HepG2 (cell line): ENCODE results near the gene VPS54. TPM values are rescaled to one million over a fixed set of nuclear protein-coding genes. Genes with fewer than 3 reads are reported as not detected.

Experiments
- ASH2L ChIP-seq: fragments of 300-600, 200-600 bp; sonication (generic); IDR thresholded peaks from 2 replicates; pipeline ENCODE4 v1.7.0; 2017; ENCODE audit warnings: low read depth, mild to moderate bottlenecking, moderate library complexity, mixed read lengths, low read length; ENCODE audit not compliant: insufficient read length
- BHLHE40 ChIP-seq: IDR thresholded peaks from 2 replicates; pipeline ENCODE4 v1.6.1; 2011; ENCODE audit warnings: low read length, improper control_type of control experiment
- DPF2 ChIP-seq: sonication (generic); formaldehyde crosslinking; IDR thresholded peaks from 2 replicates; pipeline ENCODE4 v1.4.0; 2020; ENCODE audit warnings: mild to moderate bottlenecking, low read depth, missing genetic modification reagents, borderline replicate concordance
- DR1 ChIP-seq: sonication (generic); formaldehyde crosslinking; IDR thresholded peaks from 2 replicates; pipeline ENCODE4 v1.8.0; 2021; ENCODE audit warnings: mild to moderate bottlenecking, missing genetic modification reagents, inconsistent platforms
- HNRNPK ChIP-seq: fragments of 200-400 bp; formaldehyde crosslinking; IDR thresholded peaks from 2 replicates; pipeline ENCODE4 v1.6.1; 2018; ENCODE audit warnings: low read length, low read depth, moderate library complexity, mild to moderate bottlenecking; ENCODE audit not compliant: poor library complexity, severe bottlenecking
- KAT7 ChIP-seq: IDR thresholded peaks from 2 replicates; pipeline ENCODE4 v1.6.1; 2018; ENCODE audit warnings: borderline replicate concordance, missing compliant biosample characterization
- NBN ChIP-seq: fragments of 450-650 bp; conservative IDR thresholded peaks from 2 replicates; pipeline ENCODE4 v1.6.1; 2017
- NR2F1 ChIP-seq, 2 experiments: fragments of 450-650 bp in 1 of 2; formaldehyde crosslinking in 1 of 2; IDR thresholded peaks; 2 replicates each; pipeline versions ENCODE4 v1.5.0 to v1.6.1; 2016 to 2020; ENCODE audit warnings: mild to moderate bottlenecking in 1 of 2, missing compliant biosample characterization in 1 of 2, missing genetic modification reagents in 1 of 2, moderate library complexity in 1 of 2
- PAWR ChIP-seq: sonication (generic); formaldehyde crosslinking; IDR thresholded peaks from 2 replicates; pipeline ENCODE4 v1.4.0; 2020; ENCODE audit warnings: missing genetic modification reagents, mild to moderate bottlenecking, borderline replicate concordance
- PAX8 ChIP-seq: sonication (generic); formaldehyde crosslinking; IDR thresholded peaks from 2 replicates; pipeline ENCODE4 v1.8.0; 2022; ENCODE audit warnings: mild to moderate bottlenecking, missing genetic modification reagents, borderline replicate concordance
- RFX3 ChIP-seq: IDR thresholded peaks from 2 replicates; pipeline ENCODE4 v1.6.1; 2016; ENCODE audit warnings: missing biosample characterization, missing genetic modification reagents
- SATB2 ChIP-seq: sonication (generic); formaldehyde crosslinking; IDR thresholded peaks from 2 replicates; pipeline ENCODE4 v1.5.0; 2020; ENCODE audit warnings: missing genetic modification reagents
- SMC3 ChIP-seq: IDR thresholded peaks from 2 replicates; pipeline ENCODE4 v1.6.1; 2011; ENCODE audit warnings: low read length, improper control_type of control experiment
- TARDBP ChIP-seq: sonication (generic); formaldehyde crosslinking; IDR thresholded peaks from 2 replicates; pipeline ENCODE4 v1.8.0; 2022; ENCODE audit warnings: mild to moderate bottlenecking, missing genetic modification reagents
- TBX3 ChIP-seq: fragments of 450-650 bp; IDR thresholded peaks from 2 replicates; pipeline ENCODE4 v1.6.1; 2017; ENCODE audit warnings: antibody characterized with exemption, mild to moderate bottlenecking, inconsistent platforms, borderline replicate concordance
- TRIM24 ChIP-seq: sonication (generic); formaldehyde crosslinking; IDR thresholded peaks from 2 replicates; pipeline ENCODE4 v1.8.0; 2022; ENCODE audit warnings: mild to moderate bottlenecking, missing genetic modification reagents
- ZFYVE20 ChIP-seq: sonication (generic); formaldehyde crosslinking; IDR thresholded peaks from 2 replicates; pipeline ENCODE4 v1.8.0; 2023; ENCODE audit warnings: low read depth, mild to moderate bottlenecking, moderate library complexity, missing genetic modification reagents, borderline replicate concordance
- ZNF160 ChIP-seq: sonication (generic); formaldehyde crosslinking; IDR thresholded peaks from 2 replicates; pipeline ENCODE4 v1.8.0; 2022; ENCODE audit warnings: mild to moderate bottlenecking, inconsistent platforms, missing genetic modification reagents
- ZNF180 ChIP-seq: sonication (generic); formaldehyde crosslinking; IDR thresholded peaks from 2 replicates; pipeline ENCODE4 v1.4.0; 2020; ENCODE audit warnings: low read depth, missing genetic modification reagents, borderline replicate concordance
- ZNF460 ChIP-seq: sonication (generic); formaldehyde crosslinking; IDR thresholded peaks from 2 replicates; pipeline ENCODE4 v1.5.1; 2020; ENCODE audit warnings: missing genetic modification reagents, mild to moderate bottlenecking, borderline replicate concordance
- ZNF678 ChIP-seq: sonication (generic); formaldehyde crosslinking; IDR thresholded peaks from 2 replicates; pipeline ENCODE4 v1.4.0; 2020; ENCODE audit warnings: mild to moderate bottlenecking, missing genetic modification reagents
- polyA plus RNA-seq, 8 experiments: library from polyadenylated mRNA; depleted of rRNA in 3 of 8; stranded (reverse) in 7 of 8; unstranded in 1 of 8; fragments of >200 nt; fragmentation: Illumina TruSeq in 4 of 8; extraction: Trizol in 4 of 8; gene quantifications; 2 replicates each; pipeline versions ENCODE4 v1.2.1 to v1.2.3, GENCODE V29; 2011 to 2016; ENCODE audit warnings: low read depth in 4 of 8, missing spikeins in 1 of 8, mixed read lengths in 1 of 8; ENCODE audit not compliant: insufficient read depth in 1 of 8
- total RNA-seq, 5 experiments: library from RNA; depleted of rRNA; stranded (reverse); fragments of >200 nt; fragmentation: Illumina TruSeq; extraction: Trizol; gene quantifications; 2 replicates each; pipeline ENCODE4 v1.2.3, GENCODE V29; 2016; ENCODE audit warnings: low read depth in 1 of 5
- TF ChIP-seq, protein P1 (sequence below): IDR thresholded peaks from 2 replicates; pipeline ENCODE4 v1.6.1; 2016; ENCODE audit warnings: missing biosample characterization, missing genetic modification reagents, low read depth
- TF ChIP-seq, protein P2 (sequence below): sonication (generic); formaldehyde crosslinking; IDR thresholded peaks from 2 replicates; pipeline ENCODE4 v1.9.0; 2021; ENCODE audit warnings: missing genetic modification reagents, borderline replicate concordance
- TF ChIP-seq, protein P3 (sequence below), 2 experiments: sonication (generic) in 1 of 2; formaldehyde crosslinking in 1 of 2; IDR thresholded peaks; 2 replicates each; pipeline versions ENCODE4 v1.4.0 to v1.6.1; 2018 to 2020; ENCODE audit warnings: missing genetic modification reagents in 2 of 2, borderline replicate concordance in 1 of 2, low read depth in 1 of 2, mild to moderate bottlenecking in 1 of 2, missing biosample characterization in 1 of 2

VPS54 gene
- total and polyA plus RNA-seq, 2 of the 13 experiments (the other 11 are each of a cell fraction or from before 2014, with no cell fraction given): 64.7 to 77.5 TPM

DNA sequence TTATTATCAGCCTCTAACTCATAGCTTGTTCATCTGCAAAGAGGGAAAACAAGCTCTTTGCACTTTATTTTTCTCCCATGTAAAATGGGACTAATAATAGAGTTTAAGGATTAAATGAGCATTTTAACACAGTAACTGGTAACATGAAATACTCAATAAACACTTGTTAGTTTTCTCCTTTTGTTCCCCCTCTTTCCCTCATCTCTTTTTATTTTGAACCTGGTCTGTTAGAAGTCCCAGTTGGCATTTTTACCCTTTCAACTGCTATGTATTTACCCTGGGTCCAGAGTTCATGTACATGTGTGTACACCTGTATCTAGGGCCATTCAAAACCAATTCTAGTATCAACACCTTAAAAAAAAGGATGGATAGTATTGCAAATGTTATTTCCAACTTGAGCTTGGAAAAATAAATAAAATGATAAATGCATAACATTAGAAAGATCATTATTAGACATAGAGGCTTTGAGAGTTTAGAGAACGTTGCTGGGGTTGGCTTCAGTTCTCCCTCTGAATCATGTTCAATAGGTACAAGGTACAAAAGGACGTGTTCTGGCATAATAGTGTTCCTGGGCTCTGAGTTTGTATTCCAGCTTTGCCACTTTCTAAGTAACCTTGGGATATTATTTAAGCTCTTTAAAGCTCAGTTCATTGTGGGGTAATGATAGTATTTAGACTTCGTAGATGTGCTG, 5.2 kb upstream of the VPS54 start (continued):
- TF ChIP-seq NR2F1 (CRISPR knock-in tag; IDR thresholded peaks at IDR 0.05) (peak in 1 of 2 experiments; percentile 72; a peak in 2 of 4 replicates), RFX3 (CRISPR knock-in tag) (no peak), NBN (no peak), TBX3 (peak; percentile 63), ZNF678 (CRISPR knock-in tag) (no peak), SMC3 (no peak), DR1 (no peak), DPF2 (peak; percentile 75), ZNF180 (no peak), BHLHE40 (no peak), KAT7 (CRISPR knock-in tag) (no peak), HNRNPK (no peak), ZNF460 (CRISPR knock-in tag) (no peak), SATB2 (CRISPR knock-in tag) (no peak), PAX8 (CRISPR knock-in tag) (no peak), TRIM24 (CRISPR knock-in tag) (no peak), PAWR (no peak), ZNF160 (CRISPR knock-in tag) (no peak), ZFYVE20 (no peak), ASH2L (peak; percentile 100), TARDBP (CRISPR knock-in tag) (peak; percentile 47; the same call in 1 of the 2 replicates)
- TF ChIP-seq, protein P1, sequence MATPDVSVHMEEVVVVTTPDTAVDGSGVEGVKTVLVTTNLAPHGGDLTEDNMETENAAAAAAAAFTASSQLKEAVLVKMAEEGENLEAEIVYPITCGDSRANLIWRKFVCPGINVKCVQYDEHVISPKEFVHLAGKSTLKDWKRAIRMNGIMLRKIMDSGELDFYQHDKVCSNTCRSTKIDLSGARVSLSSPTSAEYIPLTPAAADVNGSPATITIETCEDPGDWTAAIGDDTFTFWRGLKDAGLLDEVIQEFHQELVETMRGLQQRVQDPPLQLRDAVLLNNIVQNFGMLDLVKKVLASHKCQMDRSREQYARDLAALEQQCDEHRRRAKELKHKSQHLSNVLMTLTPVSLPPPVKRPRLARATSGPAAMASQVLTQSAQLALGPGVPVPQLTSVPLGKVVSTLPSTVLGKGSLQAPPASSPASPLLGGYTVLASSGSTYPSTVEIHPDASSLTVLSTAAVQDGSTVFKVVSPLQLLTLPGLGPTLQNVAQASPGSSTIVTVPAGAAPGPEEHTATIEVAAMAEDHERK: 0 out of 2 replicates have a peak, but pooled peaks have one; percentile 38
- TF ChIP-seq, protein P2, sequence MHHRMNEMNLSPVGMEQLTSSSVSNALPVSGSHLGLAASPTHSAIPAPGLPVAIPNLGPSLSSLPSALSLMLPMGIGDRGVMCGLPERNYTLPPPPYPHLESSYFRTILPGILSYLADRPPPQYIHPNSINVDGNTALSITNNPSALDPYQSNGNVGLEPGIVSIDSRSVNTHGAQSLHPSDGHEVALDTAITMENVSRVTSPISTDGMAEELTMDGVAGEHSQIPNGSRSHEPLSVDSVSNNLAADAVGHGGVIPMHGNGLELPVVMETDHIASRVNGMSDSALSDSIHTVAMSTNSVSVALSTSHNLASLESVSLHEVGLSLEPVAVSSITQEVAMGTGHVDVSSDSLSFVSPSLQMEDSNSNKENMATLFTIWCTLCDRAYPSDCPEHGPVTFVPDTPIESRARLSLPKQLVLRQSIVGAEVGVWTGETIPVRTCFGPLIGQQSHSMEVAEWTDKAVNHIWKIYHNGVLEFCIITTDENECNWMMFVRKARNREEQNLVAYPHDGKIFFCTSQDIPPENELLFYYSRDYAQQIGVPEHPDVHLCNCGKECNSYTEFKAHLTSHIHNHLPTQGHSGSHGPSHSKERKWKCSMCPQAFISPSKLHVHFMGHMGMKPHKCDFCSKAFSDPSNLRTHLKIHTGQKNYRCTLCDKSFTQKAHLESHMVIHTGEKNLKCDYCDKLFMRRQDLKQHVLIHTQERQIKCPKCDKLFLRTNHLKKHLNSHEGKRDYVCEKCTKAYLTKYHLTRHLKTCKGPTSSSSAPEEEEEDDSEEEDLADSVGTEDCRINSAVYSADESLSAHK (CRISPR knock-in tag): no peak
- TF ChIP-seq, protein P3, sequence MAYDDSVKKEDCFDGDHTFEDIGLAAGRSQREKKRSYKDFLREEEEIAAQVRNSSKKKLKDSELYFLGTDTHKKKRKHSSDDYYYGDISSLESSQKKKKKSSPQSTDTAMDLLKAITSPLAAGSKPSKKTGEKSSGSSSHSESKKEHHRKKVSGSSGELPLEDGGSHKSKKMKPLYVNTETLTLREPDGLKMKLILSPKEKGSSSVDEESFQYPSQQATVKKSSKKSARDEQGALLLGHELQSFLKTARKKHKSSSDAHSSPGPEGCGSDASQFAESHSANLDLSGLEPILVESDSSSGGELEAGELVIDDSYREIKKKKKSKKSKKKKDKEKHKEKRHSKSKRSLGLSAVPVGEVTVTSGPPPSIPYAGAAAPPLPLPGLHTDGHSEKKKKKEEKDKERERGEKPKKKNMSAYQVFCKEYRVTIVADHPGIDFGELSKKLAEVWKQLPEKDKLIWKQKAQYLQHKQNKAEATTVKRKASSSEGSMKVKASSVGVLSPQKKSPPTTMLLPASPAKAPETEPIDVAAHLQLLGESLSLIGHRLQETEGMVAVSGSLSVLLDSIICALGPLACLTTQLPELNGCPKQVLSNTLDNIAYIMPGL (CRISPR knock-in tag; IDR thresholded peaks at IDR 0.05; ENCODE audit: borderline replicate concordance in 1 of 2, low read depth in 1 of 2): 0 out of 4 replicates have a peak, but pooled peaks of 1 of the 2 experiments have one; percentile 33
